ENCODE measurements around the gene MVB12B.

GRCh38 chr9:126532951-126533925 is 206.6 kb downstream of the MVB12B start:
- TF ChIP-seq CTCF (IDR thresholded peaks at IDR 0.05): no peak
- TF ChIP-seq POLR2A (IDR thresholded peaks at IDR 0.05): no peak
- no peak for TF ChIP-seq EP300 (IDR thresholded peaks at IDR 0.05)

Data from tibial nerve (tissue), 4 donors.